Panc1 (cell line): ENCODE measurements around the gene CLSTN2.

Experiments
- CTCF ChIP-seq: fragments of 450-650 bp; IDR thresholded peaks from 2 replicates; pipeline ENCODE4 v1.5.1; 2017; ENCODE audit warnings: mild to moderate bottlenecking
- POLR2AphosphoS5 ChIP-seq: IDR thresholded peaks from 2 replicates; pipeline ENCODE4 v1.6.1; 2012; ENCODE audit warnings: mild to moderate bottlenecking, low read depth, low read length, moderate library complexity
- REST ChIP-seq, 2 experiments: IDR thresholded peaks; 2 replicates each; pipeline ENCODE4 v1.6.1; 2011 to 2012; ENCODE audit warnings: low read depth in 2 of 2, control low read depth in 1 of 2, low read length in 1 of 2, mild to moderate bottlenecking in 1 of 2, moderate library complexity in 1 of 2; ENCODE audit not compliant: insufficient read depth in 1 of 2
- SIN3A ChIP-seq: IDR thresholded peaks from 2 replicates; pipeline ENCODE4 v1.6.1; 2012; ENCODE audit warnings: low read depth, mild to moderate bottlenecking, low read length, moderate library complexity, borderline replicate concordance; ENCODE audit not compliant: insufficient read depth
- TCF7L2 ChIP-seq: IDR thresholded peaks from 2 replicates; pipeline ENCODE4 v1.6.1; 2011; ENCODE audit warnings: mild to moderate bottlenecking, low read depth, low read length, inconsistent platforms

GRCh38 chr3:140571836-140572235 lies 636.9 kb downstream of the CLSTN2 start:
- TF ChIP-seq CTCF, result no peak
- TF ChIP-seq REST (IDR thresholded peaks at IDR 0.05; ENCODE audit: insufficient read depth in 1 of 2, low read depth in 2 of 2, low read length in 1 of 2), result no peak
- TF ChIP-seq POLR2AphosphoS5, result no peak
- TF ChIP-seq TCF7L2, result no peak
- TF ChIP-seq SIN3A, result no peak
